22Rv1 (cell line): ENCODE results near the gene ACTRT3.
"Not testable (repeated sequence)": the region's sequence is repeated elsewhere in the genome, so short reads cannot be mapped to it uniquely, and the experiment has no call there.

ENCODE experiments used
- ZFX ChIP-seq: fragments of 450-650 bp; IDR thresholded peaks from 2 replicates; pipeline ENCODE4 v1.6.1; 2017; ENCODE audit warnings: antibody characterized with exemption, borderline replicate concordance
- TF ChIP-seq, protein P1 (sequence below): fragments of 450-650 bp; IDR thresholded peaks from 2 replicates; pipeline ENCODE4 v1.5.1; 2017; ENCODE audit warnings: mild to moderate bottlenecking

DNA sequence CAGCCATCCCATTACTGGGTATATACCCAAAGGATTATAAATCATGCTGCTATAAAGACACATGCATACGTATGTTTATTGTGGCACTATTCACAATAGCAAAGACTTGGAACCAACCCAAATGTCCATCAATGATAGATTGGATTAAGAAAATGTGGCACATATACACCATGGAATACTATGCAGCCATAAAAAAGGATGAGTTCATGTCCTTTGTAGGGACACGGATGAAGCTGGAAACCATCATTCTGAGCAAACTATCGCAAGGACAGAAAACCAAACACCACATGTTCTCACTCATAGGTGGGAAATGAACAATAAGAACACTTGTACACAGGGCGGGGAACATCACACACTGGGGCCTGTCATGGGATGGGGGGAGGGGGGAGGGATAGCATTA is 50.9 kb downstream of the ACTRT3 start:
- TF ChIP-seq, protein P1, sequence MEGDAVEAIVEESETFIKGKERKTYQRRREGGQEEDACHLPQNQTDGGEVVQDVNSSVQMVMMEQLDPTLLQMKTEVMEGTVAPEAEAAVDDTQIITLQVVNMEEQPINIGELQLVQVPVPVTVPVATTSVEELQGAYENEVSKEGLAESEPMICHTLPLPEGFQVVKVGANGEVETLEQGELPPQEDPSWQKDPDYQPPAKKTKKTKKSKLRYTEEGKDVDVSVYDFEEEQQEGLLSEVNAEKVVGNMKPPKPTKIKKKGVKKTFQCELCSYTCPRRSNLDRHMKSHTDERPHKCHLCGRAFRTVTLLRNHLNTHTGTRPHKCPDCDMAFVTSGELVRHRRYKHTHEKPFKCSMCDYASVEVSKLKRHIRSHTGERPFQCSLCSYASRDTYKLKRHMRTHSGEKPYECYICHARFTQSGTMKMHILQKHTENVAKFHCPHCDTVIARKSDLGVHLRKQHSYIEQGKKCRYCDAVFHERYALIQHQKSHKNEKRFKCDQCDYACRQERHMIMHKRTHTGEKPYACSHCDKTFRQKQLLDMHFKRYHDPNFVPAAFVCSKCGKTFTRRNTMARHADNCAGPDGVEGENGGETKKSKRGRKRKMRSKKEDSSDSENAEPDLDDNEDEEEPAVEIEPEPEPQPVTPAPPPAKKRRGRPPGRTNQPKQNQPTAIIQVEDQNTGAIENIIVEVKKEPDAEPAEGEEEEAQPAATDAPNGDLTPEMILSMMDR = not testable (repeated sequence)
- not testable (repeated sequence) for TF ChIP-seq ZFX
